Renal cortex interstitium (tissue), 15 donors: Measurements from ENCODE around the gene CFAP97. TPM values are rescaled to one million over a fixed set of nuclear protein-coding genes. Genes with fewer than 3 reads are reported as not detected.
"Not testable (repeated sequence)": the region's sequence is repeated elsewhere in the genome, so short reads cannot be mapped to it uniquely, and the experiment has no call there.

Experiments used
- DNase-seq, 11 donors: peaks; one replicate each; pipeline ENCODE4 v3.0.0-alpha.2; 2013; ENCODE audit warnings: low read depth in 9 of 11, low spot score in 4 of 11; ENCODE audit errors: extremely low read depth in 1 of 11
- long read RNA-seq, 16 experiments: transcript quantifications; one replicate each; lab custom pipeline, GENCODE V29; 2026
- polyA plus RNA-seq, 3 donors: library from polyadenylated mRNA; unstranded; fragments of 120-200 nt; gene quantifications; one replicate each; pipeline ENCODE4 v1.2.1, GENCODE V29; 2013; ENCODE audit not compliant: insufficient read length in 3 of 3

Gene CFAP97
- 10 to 100 TPM; 44.5 to 52.1 (median 44.9) TPM for polyA plus RNA-seq
- long read RNA-seq, donor 1, full-length matches to known transcripts: 4 of 12 reads
- long read RNA-seq, donor 1, partial matches to known transcripts: 8 of 12 reads
- long read RNA-seq, donor 1, other reads (novel, unspliced or antisense): 0 of 12 reads
- long read RNA-seq, donor 2, full-length matches to known transcripts: 4 of 4 reads
- long read RNA-seq, donor 2, partial matches to known transcripts: 0 of 4 reads
- long read RNA-seq, donor 2, other reads (novel, unspliced or antisense): 0 of 4 reads
- long read RNA-seq, donor 3, full-length matches to known transcripts: 8 of 34 reads
- long read RNA-seq, donor 3, partial matches to known transcripts: 26 of 34 reads
- long read RNA-seq, donor 3, other reads (novel, unspliced or antisense): 0 of 34 reads
- long read RNA-seq, donor 4, full-length matches to known transcripts: 8 of 8 reads
- long read RNA-seq, donor 4, partial matches to known transcripts: 0 of 8 reads
- long read RNA-seq, donor 4, other reads (novel, unspliced or antisense): 0 of 8 reads
- long read RNA-seq, donor 5: 0 reads
- long read RNA-seq, donor 6, full-length matches to known transcripts: 1 of 12 reads
- long read RNA-seq, donor 6, partial matches to known transcripts: 11 of 12 reads
- long read RNA-seq, donor 6, other reads (novel, unspliced or antisense): 0 of 12 reads
- long read RNA-seq, donor 7, full-length matches to known transcripts: 4 of 17 reads
- long read RNA-seq, donor 7, partial matches to known transcripts: 13 of 17 reads
- long read RNA-seq, donor 7, other reads (novel, unspliced or antisense): 0 of 17 reads
- long read RNA-seq, donor 8: 0 reads
- long read RNA-seq, donor 9, full-length matches to known transcripts: 5 of 12 reads
- long read RNA-seq, donor 9, partial matches to known transcripts: 7 of 12 reads
- long read RNA-seq, donor 9, other reads (novel, unspliced or antisense): 0 of 12 reads
- long read RNA-seq, donor 10, full-length matches to known transcripts: 3 of 14 reads
- long read RNA-seq, donor 10, partial matches to known transcripts: 11 of 14 reads
- long read RNA-seq, donor 10, other reads (novel, unspliced or antisense): 0 of 14 reads
- long read RNA-seq, donor 11, full-length matches to known transcripts: 5 of 11 reads
- long read RNA-seq, donor 11, partial matches to known transcripts: 6 of 11 reads
- long read RNA-seq, donor 11, other reads (novel, unspliced or antisense): 0 of 11 reads
- long read RNA-seq, donor 12, full-length matches to known transcripts: 1 of 1 reads
- long read RNA-seq, donor 12, partial matches to known transcripts: 0 of 1 reads
- long read RNA-seq, donor 12, other reads (novel, unspliced or antisense): 0 of 1 reads
- long read RNA-seq, donor 13: 0 reads
- long read RNA-seq, donor 14, full-length matches to known transcripts: 5 of 12 reads
- long read RNA-seq, donor 14, partial matches to known transcripts: 7 of 12 reads
- long read RNA-seq, donor 14, other reads (novel, unspliced or antisense): 0 of 12 reads
- long read RNA-seq, donor 15, full-length matches to known transcripts: 1 of 1 reads
- long read RNA-seq, donor 15, partial matches to known transcripts: 0 of 1 reads
- long read RNA-seq, donor 15, other reads (novel, unspliced or antisense): 0 of 1 reads
- long read RNA-seq, donor 16, full-length matches to known transcripts: 18 of 71 reads
- long read RNA-seq, donor 16, partial matches to known transcripts: 44 of 71 reads
- long read RNA-seq, donor 16, other reads (novel, unspliced or antisense): 9 of 71 reads

DNA sequence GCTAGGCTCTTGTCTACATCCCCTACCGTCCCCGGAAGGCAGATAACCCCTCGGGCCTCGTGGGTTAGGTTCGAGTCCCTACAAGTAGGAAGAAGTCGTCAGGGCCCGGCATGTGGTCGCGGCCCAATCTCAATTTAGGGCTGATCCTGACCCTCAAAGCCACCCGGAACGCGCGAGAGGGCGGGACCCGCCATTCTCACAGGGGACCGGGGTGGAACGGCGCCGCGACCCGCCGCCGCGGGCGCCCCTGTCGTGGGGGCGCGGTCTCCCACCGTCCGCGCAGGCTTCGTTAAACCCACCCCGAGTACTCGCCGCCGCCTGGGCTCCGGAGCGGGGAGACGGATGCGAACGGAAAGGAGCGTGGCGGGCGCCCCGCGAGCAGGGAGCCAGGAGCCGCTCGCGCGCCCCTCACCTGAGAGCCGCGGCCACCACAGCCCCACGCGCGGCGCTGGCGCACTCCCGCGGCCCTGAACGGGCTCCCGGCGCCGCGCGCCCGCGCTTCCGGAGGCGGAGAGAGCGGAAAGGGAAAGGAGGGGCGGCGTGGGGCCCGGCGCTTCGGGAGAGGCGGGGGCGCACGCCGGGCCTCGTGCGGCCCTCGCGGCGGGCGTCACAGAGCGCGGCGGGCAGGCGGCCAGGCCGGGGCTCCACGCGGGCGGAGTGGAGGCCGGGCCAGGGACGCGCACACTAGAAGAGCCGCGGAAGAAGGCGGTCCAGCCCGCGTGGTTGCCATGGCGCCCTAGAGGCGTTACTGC, at the start of gene CFAP97:
Gene CFAP97 (minus strand): TSS at position 515 of the 752 bp plus-strand sequence. CDS start 12,804 bp downstream, outside the sequence.
- DNase-seq: peak in 5 of 11 donors; percentile 75 to 85 (median 78)

- DNase-seq: no peak
Measured at GRCh38 chr4:185249105-185249504, 45.3 kb upstream of the CFAP97 start.

GRCh38 chr4:185248393-185249039, 44.7 kb upstream of the CFAP97 start:
- DNase-seq: no peak

GRCh38 chr4:185247151-185247550, 43.4 kb upstream of the CFAP97 start:
- DNase-seq: no peak

GRCh38 chr4:185246453-185246852, 42.7 kb upstream of the CFAP97 start:
- no peak for DNase-seq

- DNase-seq: no peak
Measured at GRCh38 chr4:185244763-185245162, 41.0 kb upstream of the CFAP97 start.

DNA sequence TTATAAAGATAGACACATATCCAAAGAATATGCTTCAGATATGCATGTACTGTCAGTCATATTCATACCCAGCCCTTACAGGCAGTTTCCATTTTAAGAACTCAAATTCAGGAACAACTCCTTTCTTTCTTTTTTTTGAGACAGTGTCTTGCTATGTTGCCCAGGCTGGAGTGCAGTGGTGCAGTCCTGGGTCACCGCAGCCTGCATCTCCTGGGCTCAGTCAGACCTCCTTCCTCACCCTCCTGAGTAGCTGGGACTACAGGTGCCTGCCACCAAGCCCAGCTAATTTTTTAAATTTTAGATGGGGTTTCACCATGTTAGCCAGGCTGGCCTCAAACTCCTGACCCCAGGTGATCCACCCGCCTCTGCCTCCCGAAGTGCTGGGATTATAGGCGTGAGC, 40.1 kb upstream of the CFAP97 start:
- DNase-seq: no peak

- no peak for DNase-seq
Measured at GRCh38 chr4:185242749-185243533, 39.1 kb upstream of the CFAP97 start.

DNA sequence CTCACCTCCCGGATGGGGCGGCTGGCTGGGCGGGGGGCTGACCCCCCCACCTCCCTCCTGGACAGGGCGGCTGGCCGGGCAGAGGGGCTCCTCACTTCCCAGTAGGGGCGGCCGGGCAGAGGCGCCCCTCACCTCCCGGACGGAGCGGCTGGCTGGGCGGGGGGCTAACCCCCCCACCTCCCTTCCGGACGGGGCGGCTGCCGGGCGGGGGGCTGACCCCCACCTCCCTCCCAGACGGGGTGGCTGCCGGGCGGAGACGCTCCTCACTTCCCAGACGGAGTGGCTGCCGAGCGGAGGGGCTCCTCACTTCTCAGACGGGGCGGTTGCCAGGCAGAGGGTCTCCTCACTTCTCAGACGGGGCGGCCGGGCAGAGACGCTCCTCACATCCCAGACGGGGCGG, 36.7 kb upstream of the CFAP97 start:
- not testable (repeated sequence) for DNase-seq

DNA sequence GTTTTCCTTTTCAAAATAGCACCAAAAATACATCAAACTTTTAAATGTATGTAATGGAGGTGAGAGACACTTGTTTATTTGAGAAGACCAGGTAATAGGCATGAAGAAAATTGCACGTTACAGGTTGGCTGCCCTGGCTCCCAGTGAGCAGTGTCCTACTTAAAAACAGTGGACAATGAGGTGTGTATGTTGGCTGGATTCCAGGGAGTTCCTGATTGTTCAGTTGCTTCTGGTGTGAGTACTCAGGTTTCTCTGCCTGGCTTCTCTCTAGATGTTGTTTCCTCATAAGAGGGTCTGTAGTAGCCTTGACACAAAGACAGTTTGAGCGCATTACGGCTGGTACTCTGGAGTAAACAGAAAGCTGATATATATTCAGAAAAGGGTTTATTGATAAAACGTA, 35.0 kb upstream of the CFAP97 start:
- DNase-seq: no peak

DNA sequence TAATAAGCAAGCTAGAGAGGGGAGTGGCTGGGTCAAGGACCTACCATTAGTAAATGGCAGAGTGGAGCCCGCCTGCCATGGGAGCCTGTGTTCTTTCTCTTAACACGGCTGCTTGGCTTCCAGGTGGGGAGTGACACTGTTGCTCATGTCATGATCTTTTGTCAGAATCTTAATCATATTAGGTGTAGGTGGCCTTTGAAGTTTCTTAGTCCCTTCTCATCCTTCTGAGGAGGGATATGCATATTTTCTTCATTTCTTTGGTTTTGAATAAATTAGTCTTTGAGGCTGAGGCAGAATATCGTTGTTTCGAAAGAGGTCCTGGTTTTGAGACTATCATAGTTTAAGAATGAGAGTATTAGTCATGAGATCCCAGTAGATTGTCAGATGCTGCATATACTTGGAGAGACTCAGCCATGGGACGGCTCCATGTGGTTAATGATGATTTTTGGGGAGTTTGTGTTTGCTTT, 34.4 kb upstream of the CFAP97 start:
- DNase-seq: no peak

- DNase-seq: peak in 1 of 11 donors; percentile 43
Measured at GRCh38 chr4:185237175-185237574, 33.4 kb upstream of the CFAP97 start.

GRCh38 chr4:185235843-185236503, 32.2 kb upstream of the CFAP97 start:
- DNase-seq: peak in 1 of 11 donors; percentile 39

DNA sequence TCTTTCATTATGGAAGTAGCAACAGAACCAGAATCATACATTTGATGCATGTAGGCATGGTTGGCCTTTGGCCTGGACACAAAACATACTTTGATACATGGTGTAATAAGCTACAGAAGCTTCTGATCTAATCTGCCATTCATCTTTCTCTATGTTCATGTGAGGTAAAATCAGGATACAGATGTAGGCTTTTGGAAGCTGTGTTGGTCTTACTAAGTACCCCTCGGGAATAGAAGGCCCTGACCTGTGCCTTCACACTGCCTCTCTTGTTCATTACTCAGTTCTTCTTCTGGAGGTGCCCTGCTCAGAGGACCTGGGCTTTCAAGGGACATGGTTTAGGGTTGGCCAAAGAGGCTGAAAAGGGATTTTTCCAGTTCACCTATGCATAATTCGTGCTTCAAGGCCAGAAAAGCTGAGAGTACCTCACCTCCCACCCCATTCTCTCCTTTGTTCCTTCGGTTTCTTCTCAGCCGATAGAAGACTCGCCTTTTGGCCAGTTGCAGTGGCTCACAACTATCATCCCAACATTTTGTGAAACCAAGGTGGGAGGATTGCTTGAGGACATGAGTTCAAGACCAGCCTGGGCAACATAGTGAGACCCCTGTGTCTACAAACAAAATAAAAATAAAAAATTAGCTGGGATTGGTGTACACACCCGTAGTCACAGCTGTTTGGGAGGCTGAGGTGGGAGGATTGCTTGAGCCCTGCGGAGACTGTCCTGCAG, 31.5 kb upstream of the CFAP97 start:
- no peak for DNase-seq

GRCh38 chr4:185232370-185232769, 28.6 kb upstream of the CFAP97 start:
- no peak for DNase-seq
